Measurements from ENCODE around the gene HOXD10.

Gene HOXD10

DNA sequence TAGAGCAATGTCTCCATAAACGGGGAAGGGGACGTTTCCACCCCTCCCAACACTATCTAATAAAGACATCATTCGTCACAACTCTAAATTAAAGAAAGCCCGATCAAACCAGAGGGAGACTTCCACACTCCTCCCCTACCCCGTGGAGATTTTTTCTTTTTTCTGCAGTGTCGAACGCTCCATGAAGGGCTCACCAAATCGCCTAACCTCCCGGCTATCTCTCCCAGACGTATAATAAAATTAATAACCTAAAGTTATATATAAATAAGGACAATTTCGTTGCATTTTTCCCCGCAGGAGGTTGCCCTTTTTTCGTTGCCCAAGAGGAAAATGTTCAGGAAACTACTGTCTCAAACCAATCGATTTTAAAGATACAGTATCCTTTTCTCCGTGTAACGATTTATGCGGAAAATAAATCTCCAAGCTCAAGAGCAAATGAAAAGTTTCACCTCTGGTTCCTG, 35.2 kb upstream of the HOXD10 start:
- Histone ChIP-seq H4K20me1 (ENCODE audit: insufficient read depth, low read length) (no peaks in the 10 kb centered on the region), H3K4me1 (ENCODE audit: low read length) (no peaks in the 10 kb centered on the region), H2AFZ (ENCODE audit: low read depth, low read length) (no peak overlapping the region), H3K79me2 (ENCODE audit: low read length) (no peaks in the 10 kb centered on the region), H3K9me3 (ENCODE audit: insufficient read depth, low read length) (no peaks in the 10 kb centered on the region), H3K4me3 (ENCODE audit: low read length) (no peak overlapping the region), H3K27ac (ENCODE audit: low read length) (no peak overlapping the region), H3K9ac (ENCODE audit: low read length) (no peak overlapping the region), H3K36me3 (replicated peaks; ENCODE audit: low read depth, low read length) (no peaks in the 10 kb centered on the region), H3K4me2 (ENCODE audit: low read length) (no peak overlapping the region), H3K27me3 (ENCODE audit: low read depth, low read length) (no peaks in the 10 kb centered on the region)
- TF ChIP-seq CTCF (IDR thresholded peaks at IDR 0.05; ENCODE audit: low read depth, low read length) = no peak
- no peak for TF ChIP-seq EZH2phosphoT487 (IDR thresholded peaks at IDR 0.05; ENCODE audit: low read depth)

DNA sequence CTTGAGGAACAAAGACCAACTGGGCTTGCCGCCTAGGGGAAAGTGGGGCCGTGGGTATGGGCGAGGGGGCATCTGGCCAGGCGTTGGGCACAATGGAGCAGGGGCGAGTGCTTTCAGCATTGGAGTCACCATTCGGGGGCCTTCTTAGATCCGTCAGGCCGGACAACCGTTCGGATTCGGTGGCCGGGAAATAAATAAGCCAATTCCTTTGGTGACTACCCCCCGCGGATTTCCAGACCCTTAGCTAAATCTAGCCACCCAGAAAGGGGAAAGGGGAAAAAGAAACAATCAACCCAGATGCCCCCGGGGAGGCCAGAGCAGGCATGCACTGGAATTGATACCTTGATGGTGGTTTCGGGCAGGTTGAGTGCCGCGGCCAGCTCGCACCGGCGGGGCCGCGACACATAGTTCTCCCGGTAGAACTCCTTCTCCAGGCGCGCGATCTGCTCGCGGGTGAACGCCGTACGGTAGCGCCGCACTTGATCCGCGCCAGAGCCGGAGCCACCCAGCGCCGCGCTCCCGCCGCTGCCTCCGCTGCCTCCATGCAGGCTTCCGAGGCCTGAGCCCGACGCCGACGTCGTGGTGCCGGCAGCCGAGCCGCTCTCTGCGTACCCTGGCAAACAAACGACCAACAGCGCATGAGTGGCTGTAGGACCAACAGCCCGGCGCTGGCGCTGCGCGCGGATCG, 34.6 kb upstream of the HOXD10 start:
- Histone ChIP-seq H3K36me3 (replicated peaks; ENCODE audit: low read depth, low read length) (no peaks in the 10 kb centered on the region), H3K9ac (ENCODE audit: low read length) (no peak overlapping the region), H3K4me1 (ENCODE audit: low read length) (no peaks in the 10 kb centered on the region), H3K9me3 (ENCODE audit: insufficient read depth, low read length) (no peaks in the 10 kb centered on the region), H4K20me1 (ENCODE audit: insufficient read depth, low read length) (no peaks in the 10 kb centered on the region), H2AFZ (ENCODE audit: low read depth, low read length) (no peak overlapping the region), H3K79me2 (ENCODE audit: low read length) (no peaks in the 10 kb centered on the region), H3K4me2 (ENCODE audit: low read length) (no peak overlapping the region), H3K27ac (ENCODE audit: low read length) (no peak overlapping the region), H3K4me3 (ENCODE audit: low read length) (no peak overlapping the region), H3K27me3 (ENCODE audit: low read depth, low read length) (no peaks in the 10 kb centered on the region)
- TF ChIP-seq EZH2phosphoT487 (IDR thresholded peaks at IDR 0.05; ENCODE audit: low read depth) (no peak), CTCF (IDR thresholded peaks at IDR 0.05; ENCODE audit: low read depth, low read length) (no peak)

- no peaks in the 10 kb centered on the region for H3K27me3 ChIP-seq (ENCODE audit: low read depth, low read length)
- no peak for TF ChIP-seq EZH2phosphoT487 (IDR thresholded peaks at IDR 0.05; ENCODE audit: low read depth)
- no peak for TF ChIP-seq CTCF (IDR thresholded peaks at IDR 0.05; ENCODE audit: low read depth, low read length)
Measured at GRCh38 chr2:176082525-176082823, 34.1 kb upstream of the HOXD10 start.

DNA sequence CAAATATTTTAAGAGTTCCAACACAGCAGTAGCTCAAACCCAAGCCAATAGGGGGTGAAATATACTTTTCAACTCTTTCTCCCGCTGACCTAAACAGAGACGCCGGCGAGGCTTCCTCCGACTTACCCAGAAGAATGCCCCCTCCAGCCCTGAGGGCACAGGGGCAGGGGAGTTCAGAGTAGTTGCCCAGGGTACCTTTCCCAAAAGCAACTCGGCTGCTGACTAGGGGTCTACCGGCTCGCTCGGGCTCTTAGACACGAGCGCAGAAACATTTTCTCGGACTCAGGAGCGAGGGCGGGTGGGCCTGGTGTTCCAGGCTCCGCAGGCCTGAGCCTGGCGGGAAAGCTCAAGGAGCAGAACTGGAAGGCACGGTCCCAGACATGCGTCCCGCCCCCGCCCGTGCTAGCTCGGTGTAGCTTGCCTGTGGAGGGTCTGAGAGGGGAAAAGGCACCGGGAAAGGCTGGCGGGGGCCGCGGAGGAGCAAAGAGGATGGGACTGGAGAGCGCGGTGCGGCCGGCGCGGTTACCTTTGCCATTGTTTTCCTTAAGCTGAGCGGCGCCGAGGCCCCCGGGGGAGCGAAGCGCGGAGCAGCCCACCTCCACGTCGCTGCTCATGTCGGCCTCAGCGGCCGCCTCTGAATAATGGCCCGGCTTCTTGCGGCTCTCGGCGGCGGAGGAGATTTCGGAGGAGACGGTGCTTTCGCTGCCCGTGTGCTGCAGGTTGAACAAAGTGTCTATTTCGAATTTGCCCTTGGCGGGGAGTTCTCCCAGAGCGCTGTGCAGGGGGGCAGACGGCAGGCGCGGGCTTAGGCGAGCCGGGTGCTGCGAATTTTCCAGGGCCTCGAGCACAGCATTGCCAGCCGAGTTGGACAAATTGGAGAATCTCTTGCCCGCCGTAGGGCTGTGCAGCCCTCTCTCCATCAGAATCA, 33.5 kb upstream of the HOXD10 start:
- H2AFZ ChIP-seq (ENCODE audit: low read depth, low read length) = no peak overlapping the region
- no peaks in the 10 kb centered on the region for H3K4me1 ChIP-seq (ENCODE audit: low read length)
- H3K4me3 ChIP-seq (ENCODE audit: low read length) = no peak overlapping the region
- H3K27ac ChIP-seq (ENCODE audit: low read length) = no peak overlapping the region
- no peaks in the 10 kb centered on the region for H3K36me3 ChIP-seq (replicated peaks; ENCODE audit: low read depth, low read length)
- no peak overlapping the region for H3K9ac ChIP-seq (ENCODE audit: low read length)
- no peak overlapping the region for H3K4me2 ChIP-seq (ENCODE audit: low read length)
- H3K9me3 ChIP-seq (ENCODE audit: insufficient read depth, low read length) = no peaks in the 10 kb centered on the region
- H3K79me2 ChIP-seq (ENCODE audit: low read length) = no peaks in the 10 kb centered on the region
- H3K27me3 ChIP-seq (ENCODE audit: low read depth, low read length) = no peaks in the 10 kb centered on the region
- TF ChIP-seq CTCF (IDR thresholded peaks at IDR 0.05; ENCODE audit: low read depth, low read length) (no peak), EZH2phosphoT487 (IDR thresholded peaks at IDR 0.05; ENCODE audit: low read depth) (no peak)
- H4K20me1 ChIP-seq (ENCODE audit: insufficient read depth, low read length) = no peaks in the 10 kb centered on the region

More at GRCh38 chr2:176082525-176082823, 34.1 kb upstream of the HOXD10 start:
- Histone ChIP-seq H3K36me3 (replicated peaks; ENCODE audit: low read depth, low read length) (no peaks in the 10 kb centered on the region), H3K4me2 (ENCODE audit: low read length) (no peak overlapping the region), H3K4me1 (ENCODE audit: low read length) (no peaks in the 10 kb centered on the region), H2AFZ (ENCODE audit: low read depth, low read length) (no peak overlapping the region), H3K9ac (ENCODE audit: low read length) (no peak overlapping the region), H4K20me1 (ENCODE audit: insufficient read depth, low read length) (no peaks in the 10 kb centered on the region), H3K79me2 (ENCODE audit: low read length) (no peaks in the 10 kb centered on the region), H3K4me3 (ENCODE audit: low read length) (no peak overlapping the region), H3K9me3 (ENCODE audit: insufficient read depth, low read length) (no peaks in the 10 kb centered on the region), H3K27ac (ENCODE audit: low read length) (no peak overlapping the region)

Data from OCI-LY3 (cell line).